Activated T-helper 9 cell treated with anti-CD3 and anti-CD28 coated beads, Interleukin-2, amount 50 U/mL, for 16 hours (primary cell): Measurements from ENCODE around the gene IL1RAP.
A peak's percentile ranks its signal among the peaks of the same experiment; 100 is the strongest.

Experiments
- DNase-seq: peaks from one replicate; pipeline ENCODE4 v3.0.0-alpha.2; 2020; ENCODE audit warnings: low read depth

IL1RAP gene

GRCh38 chr3:190542846-190543245 lies 29.0 kb downstream of the IL1RAP start:
- no peak for DNase-seq

GRCh38 chr3:190543671-190544070 lies 29.8 kb downstream of the IL1RAP start:
- no peak for DNase-seq

- DNase-seq, result no peak
Measured at GRCh38 chr3:190545191-190545590, 31.3 kb downstream of the IL1RAP start.

GRCh38 chr3:190546881-190547510 lies 33.1 kb downstream of the IL1RAP start:
- DNase-seq, result no peak

DNA sequence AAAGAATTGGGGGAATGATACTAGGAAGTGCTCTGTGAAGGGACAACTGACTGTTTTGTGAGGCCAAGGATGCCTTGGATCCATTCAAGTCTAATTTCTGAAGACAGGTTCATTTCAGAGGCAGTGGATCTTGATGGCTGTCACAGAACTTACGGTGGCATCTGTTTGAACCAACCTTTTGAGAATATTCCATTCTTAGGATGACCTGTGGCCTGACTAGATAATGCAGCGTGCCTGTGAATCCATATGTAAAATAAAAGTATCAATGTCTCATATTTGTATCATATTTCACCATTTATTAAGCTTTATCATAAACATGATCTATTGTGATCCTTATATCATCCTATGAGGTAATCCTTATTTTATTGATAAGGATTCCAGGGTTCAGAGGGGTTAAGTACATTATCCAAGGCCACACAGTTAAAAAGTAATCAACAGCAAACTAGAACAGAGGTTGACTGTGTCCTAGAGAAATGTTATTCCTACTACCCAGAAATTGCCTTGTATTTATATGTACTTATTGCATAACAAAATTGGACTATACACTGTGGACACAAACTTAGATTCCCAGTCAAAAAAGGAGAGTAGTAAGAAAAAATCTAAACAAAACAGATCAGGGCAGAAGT lies 34.3 kb downstream of the IL1RAP start:
- DNase-seq, result no peak

DNA sequence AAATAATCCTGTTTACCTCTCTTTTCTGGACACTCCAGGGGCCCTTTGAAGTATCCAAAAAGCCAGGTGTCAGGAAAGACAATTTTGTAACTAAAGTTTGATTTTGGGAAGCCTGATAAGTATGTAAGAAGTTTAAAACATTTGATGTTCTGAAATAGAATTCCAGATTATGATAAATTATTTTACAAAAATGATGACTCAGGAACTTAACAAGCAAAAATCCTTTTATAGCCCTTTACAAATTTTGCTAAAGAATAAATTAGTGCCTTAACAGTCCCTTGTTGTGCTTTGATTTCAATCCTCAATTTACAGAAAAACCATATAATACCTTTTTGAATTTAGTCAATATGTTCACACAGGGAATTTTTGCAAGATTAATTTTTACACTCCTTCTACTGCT lies 38.1 kb downstream of the IL1RAP start:
- DNase-seq, result no peak

- no peak for DNase-seq
Measured at GRCh38 chr3:190552969-190553759, 39.3 kb downstream of the IL1RAP start.

DNA sequence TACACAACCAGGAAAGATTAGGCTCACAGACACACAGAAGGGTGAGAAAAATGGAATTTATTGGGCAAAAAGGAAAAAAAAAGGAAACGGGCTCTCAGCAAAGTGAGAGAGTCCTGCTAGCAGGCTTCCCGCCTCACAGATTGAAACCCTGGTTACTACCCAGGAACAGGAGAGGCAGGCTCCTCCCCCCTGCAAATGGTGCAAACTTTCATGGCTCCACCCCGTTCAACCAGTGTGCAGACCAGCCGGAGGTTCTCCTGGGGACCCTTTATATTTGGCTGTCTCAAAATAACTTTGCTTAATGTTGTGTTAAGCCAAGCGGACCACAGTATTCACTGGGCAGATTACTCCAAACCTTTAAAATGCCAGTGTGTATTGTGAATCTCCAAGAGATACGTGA lies 40.3 kb downstream of the IL1RAP start:
- no peak for DNase-seq

DNA sequence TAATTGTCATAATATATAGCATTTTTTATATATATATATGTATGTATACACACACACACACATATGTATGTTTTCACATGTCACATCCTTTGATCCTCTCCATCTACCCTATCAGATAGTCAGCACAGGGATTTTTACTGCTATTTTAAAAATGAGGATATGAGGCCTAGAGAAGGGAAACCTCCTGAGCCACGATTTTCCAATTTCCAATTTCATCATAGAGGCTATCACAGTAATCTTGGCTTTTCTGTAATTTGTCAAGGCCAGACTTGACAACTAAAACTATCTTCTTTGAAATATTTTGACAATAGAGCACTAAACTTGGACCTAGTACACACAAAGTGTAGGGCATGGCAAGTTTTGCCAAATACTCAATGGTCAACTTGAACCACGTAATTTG lies 42.5 kb downstream of the IL1RAP start:
- DNase-seq, result no peak

DNA sequence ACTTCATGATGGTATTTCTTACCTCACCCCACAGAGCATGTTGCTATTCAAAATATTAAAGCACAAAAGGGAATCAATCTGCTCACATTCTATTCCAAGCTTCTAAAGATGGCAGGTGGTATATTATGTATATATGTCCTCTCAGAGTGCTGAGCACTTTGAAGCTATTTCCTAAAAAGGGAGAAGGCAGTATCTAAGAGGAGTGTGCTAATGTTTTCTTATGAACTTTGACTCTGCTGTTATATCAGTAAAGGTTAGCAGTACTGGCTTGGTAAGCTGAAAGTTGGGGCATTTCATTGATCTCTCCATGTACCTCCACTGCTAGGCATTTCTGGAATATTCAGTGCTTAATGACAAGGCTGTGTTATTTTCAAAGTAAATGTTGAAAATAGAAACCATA lies 43.4 kb downstream of the IL1RAP start:
- no peak for DNase-seq

- DNase-seq, result no peak
Measured at GRCh38 chr3:190558316-190558715, 44.4 kb downstream of the IL1RAP start.

DNA sequence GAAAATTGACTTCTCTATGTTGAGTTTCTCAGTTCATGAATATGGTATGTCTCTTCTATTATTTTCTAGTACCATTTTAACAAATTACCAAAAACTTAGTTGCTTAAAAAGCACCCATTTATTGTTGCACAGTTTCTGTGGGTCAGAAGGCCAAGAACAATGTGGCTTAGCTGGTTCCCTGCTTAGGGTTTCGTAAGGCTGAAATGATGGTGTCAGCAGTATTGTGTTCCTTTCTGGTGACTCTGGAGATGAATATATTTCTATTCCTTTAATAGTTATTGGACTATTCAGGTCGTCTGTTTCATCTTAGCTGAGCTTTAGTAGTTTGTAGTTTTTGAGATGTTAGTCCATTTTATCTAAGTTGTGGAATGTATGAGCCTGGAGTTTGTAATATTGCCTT lies 44.9 kb downstream of the IL1RAP start:
- no peak for DNase-seq

GRCh38 chr3:190560013-190560895 lies 46.4 kb downstream of the IL1RAP start:
- no peak for DNase-seq

DNA sequence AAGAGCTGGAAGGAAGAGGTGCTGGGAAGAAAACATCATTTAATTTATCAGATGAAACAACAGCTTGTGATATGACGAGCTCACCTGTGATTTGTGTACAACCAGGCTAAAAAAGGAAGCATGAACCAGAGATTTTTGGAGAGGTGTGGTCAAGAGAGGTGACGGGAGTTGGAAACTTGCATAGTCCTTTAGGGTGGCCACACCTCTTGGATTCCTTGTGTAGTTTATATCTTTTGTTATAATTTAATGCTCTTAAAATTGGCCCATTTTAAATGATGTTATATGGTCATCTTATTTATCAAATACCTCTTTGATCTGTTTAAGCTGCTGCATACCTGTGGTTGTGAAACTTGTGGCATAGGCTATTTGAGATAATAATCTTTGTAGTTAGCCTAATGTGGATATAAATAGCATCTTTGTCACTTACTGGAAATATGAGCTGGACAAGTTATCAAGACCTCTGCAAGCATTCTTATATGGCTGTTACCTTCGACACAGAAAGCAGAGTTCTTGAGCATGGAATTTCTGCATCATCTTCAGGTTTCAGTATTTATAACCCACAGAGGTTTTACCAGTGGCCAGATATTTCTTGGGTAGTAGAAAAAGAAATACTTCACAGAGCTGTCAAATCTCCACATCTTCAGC lies 49.1 kb downstream of the IL1RAP start:
- no peak for DNase-seq

- no peak for DNase-seq
Measured at GRCh38 chr3:190564175-190564574, 50.3 kb downstream of the IL1RAP start.

- DNase-seq, result peak; percentile 21
Measured at GRCh38 chr3:190566043-190566933, 52.4 kb downstream of the IL1RAP start.

DNA sequence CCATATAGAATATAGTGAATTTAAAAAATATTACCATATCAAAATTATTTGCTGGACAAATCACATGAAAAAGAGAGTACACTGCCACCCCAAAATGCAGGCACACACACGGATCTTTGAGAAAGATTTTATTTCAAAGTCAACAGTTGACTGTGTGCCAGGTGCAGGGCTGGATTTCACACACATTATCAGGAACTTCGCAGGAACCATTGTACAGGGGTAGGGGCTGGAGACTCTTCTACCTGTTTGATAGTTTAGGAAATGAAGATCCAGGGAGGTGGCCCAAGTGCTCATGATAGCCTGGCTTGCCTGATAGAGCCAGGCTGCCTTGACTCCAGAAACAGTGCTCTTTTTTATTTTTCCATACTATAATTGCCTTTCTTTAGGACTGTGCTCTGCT lies 54.2 kb downstream of the IL1RAP start:
- DNase-seq, result no peak

DNA sequence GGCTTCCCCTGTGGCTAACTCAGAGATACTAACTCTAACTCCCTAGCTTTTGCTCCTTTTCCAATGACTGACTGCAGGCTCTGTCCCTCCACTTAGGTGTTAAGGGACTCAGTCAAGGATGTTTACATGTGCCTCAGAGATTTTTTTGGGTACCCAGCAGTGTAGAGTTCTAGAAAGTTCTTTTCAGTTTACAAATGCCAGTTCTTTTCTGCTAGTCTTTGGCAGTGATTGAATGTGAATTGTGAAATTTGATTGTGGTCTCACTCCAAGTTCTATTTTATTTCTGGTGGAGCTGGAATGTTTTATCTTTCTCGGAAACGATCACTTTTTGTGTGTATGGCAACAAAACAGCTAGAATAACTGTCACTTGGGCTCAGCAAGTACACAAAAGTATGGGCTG lies 60.6 kb downstream of the IL1RAP start:
- DNase-seq, result no peak

- no peak for DNase-seq
Measured at GRCh38 chr3:190575437-190576185, 61.7 kb downstream of the IL1RAP start.

DNA sequence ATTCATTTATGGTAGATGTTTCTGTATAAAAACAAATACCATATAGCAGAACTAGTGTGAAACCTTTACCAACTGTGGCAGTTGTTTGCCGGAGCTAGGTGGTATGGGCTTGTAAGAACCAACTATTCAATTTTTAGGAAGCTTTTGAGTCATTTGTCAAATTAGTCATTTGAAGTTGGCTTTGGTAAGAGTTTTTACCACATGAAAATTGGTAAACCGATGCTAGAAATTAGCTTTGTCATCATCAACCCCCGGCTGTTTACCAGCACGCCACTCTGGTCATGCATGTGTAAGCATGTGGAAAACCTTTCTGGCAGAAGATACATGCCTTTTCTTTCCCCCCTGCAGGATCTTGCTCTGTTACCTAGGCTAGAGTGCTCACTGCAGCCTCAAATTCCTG lies 63.3 kb downstream of the IL1RAP start:
- DNase-seq, result no peak
